OCI-LY7 (cell line): ENCODE results near the gene INPP4A. TPM values are rescaled to one million over a fixed set of nuclear protein-coding genes. Genes with fewer than 3 reads are reported as not detected.

ENCODE experiments used
- BruUV-seq: library from RNA; stranded (reverse); fragments of 400-500 nt; replicated peaks from 2 replicates; lab custom pipeline; 2021; lab: Mats Ljungman, UMichigan
- CTCF ChIA-PET: fragments of 300-600 bp; sonication (Branson Sonifier 250); formaldehyde crosslinking; loops from one replicate; lab custom pipeline; 2022; ENCODE audit warnings: antibody characterized with exemption; ENCODE audit not compliant: unreplicated experiment; lab: Charles Lee
- POLR2A ChIA-PET: fragments of 300-600 bp; sonication (Branson Sonifier 250); formaldehyde crosslinking; loops from one replicate; lab custom pipeline; 2022; ENCODE audit warnings: antibody characterized with exemption; lab: Charles Lee
- DNase-seq: peaks from one replicate; pipeline ENCODE4 v3.0.0-alpha.2; 2015; ENCODE audit warnings: low spot score
- H2AFZ ChIP-seq: fragments of 200-600 bp; sonication (generic), shearing (Covaris generic); 2 replicates; pipeline ENCODE4 v1.6.1; 2014; ENCODE audit warnings: mild to moderate bottlenecking, antibody characterized with exemption, low read length, moderate library complexity
- H3K27ac ChIP-seq: fragments of 200-600 bp; sonication (generic); 2 replicates; pipeline ENCODE4 v1.5.1; 2014; ENCODE audit warnings: mixed run types, low read depth, mild to moderate bottlenecking, moderate library complexity, low read length, inconsistent platforms; ENCODE audit not compliant: poor library complexity, severe bottlenecking
- H3K36me3 ChIP-seq: fragments of 200-600 bp; sonication (generic); 2 replicates; pipeline ENCODE4 v1.6.1; 2014; ENCODE audit warnings: mild to moderate bottlenecking, antibody characterized with exemption, low read length, moderate library complexity, mixed read lengths; ENCODE audit not compliant: insufficient read depth
- H3K4me1 ChIP-seq: fragments of 200-600 bp; sonication (generic); 2 replicates; pipeline ENCODE4 v1.5.1; 2014; ENCODE audit warnings: mild to moderate bottlenecking, low read length; ENCODE audit not compliant: insufficient read depth, poor library complexity, severe bottlenecking
- H3K4me2 ChIP-seq: fragments of 200-600 bp; sonication (generic); 2 replicates; pipeline ENCODE4 v1.6.1; 2014; ENCODE audit warnings: mild to moderate bottlenecking, low read length
- H3K4me3 ChIP-seq: fragments of 200-600 bp; sonication (generic); 2 replicates; pipeline ENCODE4 v1.5.1; 2014; ENCODE audit warnings: mild to moderate bottlenecking, low read depth, low read length; ENCODE audit not compliant: poor library complexity, severe bottlenecking
- H3K79me2 ChIP-seq: fragments of 200-600 bp; sonication (generic); 2 replicates; pipeline ENCODE4 v1.6.1; 2016; ENCODE audit warnings: low read depth, mild to moderate bottlenecking, low read length, moderate library complexity, mixed read lengths; ENCODE audit not compliant: insufficient read depth
- H3K9me2 ChIP-seq: fragments of 200-600 bp; sonication (generic); 2 replicates; pipeline ENCODE4 v1.6.1; 2016; ENCODE audit warnings: mild to moderate bottlenecking, low read length, mixed read lengths; ENCODE audit not compliant: insufficient read depth
- H3K9me3 ChIP-seq: fragments of 200-600 bp; sonication (generic); 2 replicates; pipeline ENCODE4 v1.6.1; 2014; ENCODE audit warnings: mild to moderate bottlenecking, mixed run types, low read length, mixed read lengths
- H4K20me1 ChIP-seq: fragments of 200-600 bp; sonication (generic); 2 replicates; pipeline ENCODE4 v1.6.1; 2014; ENCODE audit warnings: mild to moderate bottlenecking, antibody characterized with exemption, low read length, moderate library complexity, mixed read lengths; ENCODE audit not compliant: insufficient read depth
- EZH2phosphoT487 ChIP-seq: fragments of 200-600 bp; sonication (generic); IDR thresholded peaks from 2 replicates; pipeline ENCODE4 v1.6.1; 2018; ENCODE audit warnings: low read depth, borderline replicate concordance, mild to moderate bottlenecking, mixed run types, antibody characterized with exemption, low read length, moderate library complexity, mixed read lengths
- intact Hi-C: fragments of 100-400 bp; cut with micrococcal nuclease; formaldehyde crosslinking; loops from one replicate; pipeline ENCODE4 v1.10.0; 2022; ENCODE audit not compliant: unreplicated experiment
- total RNA-seq, 2 experiments: library from RNA; depleted of rRNA in 1 of 2; stranded (reverse); fragments of >200 nt in 1 of 2; shearing (Covaris generic) in 1 of 2; gene quantifications; 2 replicates each; pipeline ENCODE4 v1.2.3, GENCODE V29; 2014 to 2022
- TF ChIP-seq, protein P1 (sequence below): fragments of 200-600 bp; sonication (generic); conservative IDR thresholded peaks from 2 replicates; pipeline ENCODE4 v1.5.1; 2014; ENCODE audit warnings: mild to moderate bottlenecking, antibody characterized with exemption, low read length, moderate library complexity, mixed read lengths

INPP4A gene
- total RNA-seq, 2 experiments from 2014 or later = 28.5 to 28.6 TPM

DNA sequence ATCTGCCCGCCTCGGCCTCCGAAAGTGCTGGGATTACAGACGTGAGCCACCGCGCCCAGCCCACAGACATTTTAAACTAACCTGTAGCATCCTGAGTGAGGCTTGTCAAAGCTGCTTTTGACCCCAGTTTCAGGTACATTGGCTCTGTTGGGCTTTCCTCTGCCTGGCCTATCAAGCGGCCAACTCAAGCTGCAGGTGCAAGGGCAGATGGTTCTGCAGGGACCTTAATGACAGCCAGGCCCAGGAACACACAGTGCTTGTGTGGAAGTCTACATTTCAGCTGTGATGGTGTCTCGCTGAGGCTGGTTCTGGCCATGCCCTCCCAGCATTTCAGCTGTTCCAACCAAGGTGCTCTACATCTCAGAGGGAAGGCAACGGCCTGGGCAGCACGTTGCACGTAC, 18.4 kb downstream of the INPP4A start:
- intact Hi-C loops = no loop called here
- DNase-seq = no peak
- no peaks in the 10 kb centered on the region for H3K36me3 ChIP-seq
- H3K9me3 ChIP-seq = no peaks in the 10 kb centered on the region
- no peak overlapping the region for H2AFZ ChIP-seq
- TF ChIP-seq, protein P1, sequence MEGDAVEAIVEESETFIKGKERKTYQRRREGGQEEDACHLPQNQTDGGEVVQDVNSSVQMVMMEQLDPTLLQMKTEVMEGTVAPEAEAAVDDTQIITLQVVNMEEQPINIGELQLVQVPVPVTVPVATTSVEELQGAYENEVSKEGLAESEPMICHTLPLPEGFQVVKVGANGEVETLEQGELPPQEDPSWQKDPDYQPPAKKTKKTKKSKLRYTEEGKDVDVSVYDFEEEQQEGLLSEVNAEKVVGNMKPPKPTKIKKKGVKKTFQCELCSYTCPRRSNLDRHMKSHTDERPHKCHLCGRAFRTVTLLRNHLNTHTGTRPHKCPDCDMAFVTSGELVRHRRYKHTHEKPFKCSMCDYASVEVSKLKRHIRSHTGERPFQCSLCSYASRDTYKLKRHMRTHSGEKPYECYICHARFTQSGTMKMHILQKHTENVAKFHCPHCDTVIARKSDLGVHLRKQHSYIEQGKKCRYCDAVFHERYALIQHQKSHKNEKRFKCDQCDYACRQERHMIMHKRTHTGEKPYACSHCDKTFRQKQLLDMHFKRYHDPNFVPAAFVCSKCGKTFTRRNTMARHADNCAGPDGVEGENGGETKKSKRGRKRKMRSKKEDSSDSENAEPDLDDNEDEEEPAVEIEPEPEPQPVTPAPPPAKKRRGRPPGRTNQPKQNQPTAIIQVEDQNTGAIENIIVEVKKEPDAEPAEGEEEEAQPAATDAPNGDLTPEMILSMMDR = no peak
- no peak for TF ChIP-seq EZH2phosphoT487
- H3K9me2 ChIP-seq = no peaks in the 10 kb centered on the region
- CTCF ChIA-PET = no interaction called here
- H3K27ac ChIP-seq = no peak overlapping the region
- no peaks in the 10 kb centered on the region for H4K20me1 ChIP-seq
- POLR2A ChIA-PET = interaction anchor here (1.0 kb wide), 2 partner anchors 9 to 11 kb away, joined by 4 to 5 read pairs; no protein-coding TSS in a partner anchor
- H3K4me3 ChIP-seq = no peak overlapping the region
- H3K79me2 ChIP-seq = peaks cover 5% of the 10 kb centered on the region; the same call in 1 of the 2 replicates
- H3K4me1 ChIP-seq = peaks cover 48% of the 10 kb centered on the region
- no TSS peak for BruUV-seq
- H3K4me2 ChIP-seq = no peak overlapping the region

DNA sequence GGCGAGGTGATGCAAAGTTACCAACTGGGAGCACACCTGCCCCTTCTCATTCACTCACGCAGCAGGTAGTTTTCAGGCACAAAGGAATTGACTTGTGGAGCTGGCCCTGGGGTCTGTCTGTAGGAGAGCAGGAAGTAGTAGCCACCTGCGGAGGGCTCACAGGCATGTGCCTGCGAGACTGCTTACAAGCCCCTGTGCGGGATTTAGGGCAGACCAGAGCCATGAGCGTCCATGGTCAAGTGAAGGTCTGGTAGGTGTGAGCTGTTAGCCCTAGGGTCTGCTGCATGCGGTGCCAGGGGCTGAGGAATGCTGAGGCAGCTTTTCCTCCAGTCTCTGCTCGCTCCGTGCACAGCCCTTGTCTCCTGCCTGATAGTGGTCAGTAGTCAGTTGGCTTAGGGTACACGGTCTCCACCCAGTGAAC, 18.9 kb downstream of the INPP4A start:
- no TSS peak for BruUV-seq
- Histone ChIP-seq H3K27ac (no peak overlapping the region), H3K9me2 (no peaks in the 10 kb centered on the region), H3K4me3 (no peak overlapping the region), H3K4me2 (no peak overlapping the region), H3K9me3 (no peaks in the 10 kb centered on the region), H3K4me1 (peaks cover 48% of the 10 kb centered on the region), H3K79me2 (peaks cover 5% of the 10 kb centered on the region; the same call in 1 of the 2 replicates), H3K36me3 (no peaks in the 10 kb centered on the region), H2AFZ (no peak overlapping the region), H4K20me1 (no peaks in the 10 kb centered on the region)
- ChIA-PET CTCF (no interaction called here), POLR2A (interaction anchor here (1.0 to 1.1 kb wide), 3 partner anchors 10 to 99 kb away, joined by 3 to 5 read pairs (median 4); no protein-coding TSS in a partner anchor)
- TF ChIP-seq, protein P1 = no peak
- TF ChIP-seq EZH2phosphoT487 = no peak
- intact Hi-C loops = no loop called here
- DNase-seq = no peak
